Panc1 (cell line): ENCODE measurements around the gene TFDP1.

Experiments used
- POLR2AphosphoS5 ChIP-seq: IDR thresholded peaks from 2 replicates; pipeline ENCODE4 v1.6.1; 2012; ENCODE audit warnings: mild to moderate bottlenecking, low read depth, low read length, moderate library complexity
- SIN3A ChIP-seq: IDR thresholded peaks from 2 replicates; pipeline ENCODE4 v1.6.1; 2012; ENCODE audit warnings: low read depth, mild to moderate bottlenecking, low read length, moderate library complexity, borderline replicate concordance; ENCODE audit not compliant: insufficient read depth
- TCF7L2 ChIP-seq: IDR thresholded peaks from 2 replicates; pipeline ENCODE4 v1.6.1; 2011; ENCODE audit warnings: mild to moderate bottlenecking, low read depth, low read length, inconsistent platforms
- TF ChIP-seq, protein P1 (sequence below): fragments of 450-650 bp; IDR thresholded peaks from 2 replicates; pipeline ENCODE4 v1.5.1; 2017; ENCODE audit warnings: mild to moderate bottlenecking
- TF ChIP-seq, protein P2 (sequence below), 2 experiments: IDR thresholded peaks; 2 replicates each; pipeline ENCODE4 v1.6.1; 2011 to 2012; ENCODE audit warnings: low read depth in 2 of 2, control low read depth in 1 of 2, low read length in 1 of 2, mild to moderate bottlenecking in 1 of 2, moderate library complexity in 1 of 2; ENCODE audit not compliant: insufficient read depth in 1 of 2

DNA sequence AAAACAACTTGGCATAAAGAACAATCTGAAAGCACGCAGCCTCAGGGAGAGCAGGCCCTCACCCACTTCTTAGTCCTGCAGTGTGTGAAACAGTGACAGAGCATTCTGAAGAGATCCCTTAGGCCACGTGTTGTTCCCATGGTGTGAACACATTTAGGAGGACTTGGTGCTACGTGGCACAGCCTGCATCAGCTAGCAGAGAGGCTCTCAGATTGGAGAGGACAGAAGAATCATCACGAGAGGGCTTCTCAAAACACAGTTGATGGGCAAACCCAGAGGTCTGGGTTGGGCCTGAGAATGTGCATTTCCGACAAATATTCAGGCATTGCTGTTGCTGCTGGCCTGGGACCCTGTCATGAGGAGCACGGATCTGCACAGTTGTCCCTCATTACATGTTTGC is 26.1 kb upstream of the TFDP1 start:
- TF ChIP-seq, protein P1, sequence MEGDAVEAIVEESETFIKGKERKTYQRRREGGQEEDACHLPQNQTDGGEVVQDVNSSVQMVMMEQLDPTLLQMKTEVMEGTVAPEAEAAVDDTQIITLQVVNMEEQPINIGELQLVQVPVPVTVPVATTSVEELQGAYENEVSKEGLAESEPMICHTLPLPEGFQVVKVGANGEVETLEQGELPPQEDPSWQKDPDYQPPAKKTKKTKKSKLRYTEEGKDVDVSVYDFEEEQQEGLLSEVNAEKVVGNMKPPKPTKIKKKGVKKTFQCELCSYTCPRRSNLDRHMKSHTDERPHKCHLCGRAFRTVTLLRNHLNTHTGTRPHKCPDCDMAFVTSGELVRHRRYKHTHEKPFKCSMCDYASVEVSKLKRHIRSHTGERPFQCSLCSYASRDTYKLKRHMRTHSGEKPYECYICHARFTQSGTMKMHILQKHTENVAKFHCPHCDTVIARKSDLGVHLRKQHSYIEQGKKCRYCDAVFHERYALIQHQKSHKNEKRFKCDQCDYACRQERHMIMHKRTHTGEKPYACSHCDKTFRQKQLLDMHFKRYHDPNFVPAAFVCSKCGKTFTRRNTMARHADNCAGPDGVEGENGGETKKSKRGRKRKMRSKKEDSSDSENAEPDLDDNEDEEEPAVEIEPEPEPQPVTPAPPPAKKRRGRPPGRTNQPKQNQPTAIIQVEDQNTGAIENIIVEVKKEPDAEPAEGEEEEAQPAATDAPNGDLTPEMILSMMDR = no peak
- TF ChIP-seq, protein P2, sequence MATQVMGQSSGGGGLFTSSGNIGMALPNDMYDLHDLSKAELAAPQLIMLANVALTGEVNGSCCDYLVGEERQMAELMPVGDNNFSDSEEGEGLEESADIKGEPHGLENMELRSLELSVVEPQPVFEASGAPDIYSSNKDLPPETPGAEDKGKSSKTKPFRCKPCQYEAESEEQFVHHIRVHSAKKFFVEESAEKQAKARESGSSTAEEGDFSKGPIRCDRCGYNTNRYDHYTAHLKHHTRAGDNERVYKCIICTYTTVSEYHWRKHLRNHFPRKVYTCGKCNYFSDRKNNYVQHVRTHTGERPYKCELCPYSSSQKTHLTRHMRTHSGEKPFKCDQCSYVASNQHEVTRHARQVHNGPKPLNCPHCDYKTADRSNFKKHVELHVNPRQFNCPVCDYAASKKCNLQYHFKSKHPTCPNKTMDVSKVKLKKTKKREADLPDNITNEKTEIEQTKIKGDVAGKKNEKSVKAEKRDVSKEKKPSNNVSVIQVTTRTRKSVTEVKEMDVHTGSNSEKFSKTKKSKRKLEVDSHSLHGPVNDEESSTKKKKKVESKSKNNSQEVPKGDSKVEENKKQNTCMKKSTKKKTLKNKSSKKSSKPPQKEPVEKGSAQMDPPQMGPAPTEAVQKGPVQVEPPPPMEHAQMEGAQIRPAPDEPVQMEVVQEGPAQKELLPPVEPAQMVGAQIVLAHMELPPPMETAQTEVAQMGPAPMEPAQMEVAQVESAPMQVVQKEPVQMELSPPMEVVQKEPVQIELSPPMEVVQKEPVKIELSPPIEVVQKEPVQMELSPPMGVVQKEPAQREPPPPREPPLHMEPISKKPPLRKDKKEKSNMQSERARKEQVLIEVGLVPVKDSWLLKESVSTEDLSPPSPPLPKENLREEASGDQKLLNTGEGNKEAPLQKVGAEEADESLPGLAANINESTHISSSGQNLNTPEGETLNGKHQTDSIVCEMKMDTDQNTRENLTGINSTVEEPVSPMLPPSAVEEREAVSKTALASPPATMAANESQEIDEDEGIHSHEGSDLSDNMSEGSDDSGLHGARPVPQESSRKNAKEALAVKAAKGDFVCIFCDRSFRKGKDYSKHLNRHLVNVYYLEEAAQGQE (IDR thresholded peaks at IDR 0.05; ENCODE audit: insufficient read depth in 1 of 2, low read depth in 2 of 2, low read length in 1 of 2) = no peak
- TF ChIP-seq TCF7L2 (no peak), POLR2AphosphoS5 (no peak), SIN3A (no peak)
